DOHH2 (cell line): Measurements from ENCODE around the gene FRMD3.

ENCODE experiments used
- EZH2phosphoT487 ChIP-seq: fragments of 200-600 bp; sonication (generic); IDR thresholded peaks from 2 replicates; pipeline ENCODE4 v1.6.1; 2017; ENCODE audit warnings: borderline replicate concordance, mild to moderate bottlenecking, antibody characterized with exemption, low read length, moderate library complexity, mixed read lengths
- TF ChIP-seq, protein P1 (sequence below): fragments of 200-600 bp; sonication (generic); IDR thresholded peaks from one replicate; pipeline ENCODE4 v1.5.1; 2014; ENCODE audit warnings: antibody characterized with exemption, mild to moderate bottlenecking, low read depth, low read length; ENCODE audit not compliant: poor library complexity, severe bottlenecking

DNA sequence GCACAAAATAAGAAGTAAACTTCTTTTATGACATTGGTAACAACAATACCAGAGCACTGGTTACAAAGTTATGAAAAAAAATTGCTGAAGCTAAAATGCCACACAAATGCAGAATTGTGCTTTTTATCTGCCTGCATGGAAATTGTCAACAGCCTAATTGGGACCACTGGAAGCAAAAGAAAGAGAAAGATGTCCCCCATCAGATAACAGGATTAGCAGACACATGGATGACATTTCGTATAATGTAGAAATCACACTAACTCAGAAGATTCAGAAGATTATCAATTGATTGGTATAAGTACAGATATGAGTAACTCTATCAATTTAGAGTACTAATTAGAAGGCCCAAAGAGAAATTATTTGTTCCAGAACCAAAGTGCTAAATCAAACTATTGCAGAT, 19.1 kb upstream of the FRMD3 start:
- TF ChIP-seq, protein P1, sequence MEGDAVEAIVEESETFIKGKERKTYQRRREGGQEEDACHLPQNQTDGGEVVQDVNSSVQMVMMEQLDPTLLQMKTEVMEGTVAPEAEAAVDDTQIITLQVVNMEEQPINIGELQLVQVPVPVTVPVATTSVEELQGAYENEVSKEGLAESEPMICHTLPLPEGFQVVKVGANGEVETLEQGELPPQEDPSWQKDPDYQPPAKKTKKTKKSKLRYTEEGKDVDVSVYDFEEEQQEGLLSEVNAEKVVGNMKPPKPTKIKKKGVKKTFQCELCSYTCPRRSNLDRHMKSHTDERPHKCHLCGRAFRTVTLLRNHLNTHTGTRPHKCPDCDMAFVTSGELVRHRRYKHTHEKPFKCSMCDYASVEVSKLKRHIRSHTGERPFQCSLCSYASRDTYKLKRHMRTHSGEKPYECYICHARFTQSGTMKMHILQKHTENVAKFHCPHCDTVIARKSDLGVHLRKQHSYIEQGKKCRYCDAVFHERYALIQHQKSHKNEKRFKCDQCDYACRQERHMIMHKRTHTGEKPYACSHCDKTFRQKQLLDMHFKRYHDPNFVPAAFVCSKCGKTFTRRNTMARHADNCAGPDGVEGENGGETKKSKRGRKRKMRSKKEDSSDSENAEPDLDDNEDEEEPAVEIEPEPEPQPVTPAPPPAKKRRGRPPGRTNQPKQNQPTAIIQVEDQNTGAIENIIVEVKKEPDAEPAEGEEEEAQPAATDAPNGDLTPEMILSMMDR = no peak
- no peak for TF ChIP-seq EZH2phosphoT487
